ENCODE results near the gene ZNF366.

- no peak for TF ChIP-seq POLR2A (IDR thresholded peaks at IDR 0.05)
- TF ChIP-seq, protein P1, sequence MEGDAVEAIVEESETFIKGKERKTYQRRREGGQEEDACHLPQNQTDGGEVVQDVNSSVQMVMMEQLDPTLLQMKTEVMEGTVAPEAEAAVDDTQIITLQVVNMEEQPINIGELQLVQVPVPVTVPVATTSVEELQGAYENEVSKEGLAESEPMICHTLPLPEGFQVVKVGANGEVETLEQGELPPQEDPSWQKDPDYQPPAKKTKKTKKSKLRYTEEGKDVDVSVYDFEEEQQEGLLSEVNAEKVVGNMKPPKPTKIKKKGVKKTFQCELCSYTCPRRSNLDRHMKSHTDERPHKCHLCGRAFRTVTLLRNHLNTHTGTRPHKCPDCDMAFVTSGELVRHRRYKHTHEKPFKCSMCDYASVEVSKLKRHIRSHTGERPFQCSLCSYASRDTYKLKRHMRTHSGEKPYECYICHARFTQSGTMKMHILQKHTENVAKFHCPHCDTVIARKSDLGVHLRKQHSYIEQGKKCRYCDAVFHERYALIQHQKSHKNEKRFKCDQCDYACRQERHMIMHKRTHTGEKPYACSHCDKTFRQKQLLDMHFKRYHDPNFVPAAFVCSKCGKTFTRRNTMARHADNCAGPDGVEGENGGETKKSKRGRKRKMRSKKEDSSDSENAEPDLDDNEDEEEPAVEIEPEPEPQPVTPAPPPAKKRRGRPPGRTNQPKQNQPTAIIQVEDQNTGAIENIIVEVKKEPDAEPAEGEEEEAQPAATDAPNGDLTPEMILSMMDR (IDR thresholded peaks at IDR 0.05), result no peak
These were observed 48.7 kb upstream of the ZNF366 start for GRCh38 chr5:72555871-72556270.

Data from uterus (tissue), 2 donors.